Upper lobe of left lung (tissue), 6 donors: ENCODE results near the gene CPEB4. TPM values are rescaled to one million over a fixed set of nuclear protein-coding genes. Genes with fewer than 3 reads are reported as not detected.

Experiments used
- ATAC-seq, 2 donors: fragments of 200-7000 bp; cut with Tn5 transposase; one replicate each; pipeline ENCODE4 v1.9.1; 2022; ENCODE audit warnings: mild to moderate bottlenecking in 2 of 2, moderate library complexity in 2 of 2; ENCODE audit not compliant: low FRiP score in 2 of 2
- DNase-seq, 2 donors: peaks; one replicate each; pipeline ENCODE4 v3.0.0-alpha.2; 2019 to 2020
- H3K27ac ChIP-seq, 4 donors: fragments of 200-600 bp; sonication (generic); one replicate each; pipeline ENCODE4 v1.5.1; 2016 to 2019
- H3K27me3 ChIP-seq, 4 donors: fragments of 200-600 bp; sonication (generic); one replicate each; pipeline ENCODE4 v1.5.1; 2017 to 2019
- H3K36me3 ChIP-seq, 4 donors: fragments of 200-600 bp; sonication (generic); one replicate each; pipeline ENCODE4 v1.5.1; 2016 to 2019
- H3K4me1 ChIP-seq, 4 donors: fragments of 200-600 bp; sonication (generic); one replicate each; pipeline ENCODE4 v1.5.1; 2018 to 2019
- H3K4me3 ChIP-seq, 4 donors: fragments of 200-600 bp; sonication (generic); one replicate each; pipeline ENCODE4 v1.5.1; 2017 to 2019; ENCODE audit warnings: mild to moderate bottlenecking in 2 of 4, moderate library complexity in 1 of 4
- H3K9me3 ChIP-seq, 4 donors: fragments of 200-600 bp; sonication (generic); one replicate each; pipeline ENCODE4 v1.5.1; 2018 to 2019
- EP300 ChIP-seq, 4 donors: sonication (generic); formaldehyde crosslinking; IDR thresholded peaks; one replicate each; pipeline ENCODE4 v1.5.1; 2017; ENCODE audit warnings: antibody characterized with exemption in 4 of 4, control low read depth in 2 of 4
- POLR2A ChIP-seq, 4 donors: fragments of 450-650 bp; IDR thresholded peaks; one replicate each; pipeline ENCODE4 v1.5.1; 2016 to 2017; ENCODE audit warnings: antibody characterized with exemption in 4 of 4, mild to moderate bottlenecking in 2 of 4
- POLR2AphosphoS5 ChIP-seq, 2 donors: sonication (generic); formaldehyde crosslinking; IDR thresholded peaks; one replicate each; pipeline ENCODE4 v1.5.1; 2017; ENCODE audit warnings: antibody characterized with exemption in 2 of 2
- WGBS, 2 donors: methylation state at CpG; one replicate each; pipeline ENCODE4 v1.1.5; 2017 to 2018; 5-methylcytosine and 5-hydroxymethylcytosine counted together
- total RNA-seq, 6 donors: library from RNA; depleted of rRNA in 4 of 6; stranded (reverse); fragments of >200 nt in 4 of 6; gene quantifications; one replicate each; pipeline versions ENCODE4 v1.1.0 to v1.2.1, GENCODE V29; 2016 to 2021
- TF ChIP-seq, protein P1 (sequence below), 6 experiments: fragments of 450-650 bp in 4 of 6; fragments of 200-600 bp in 2 of 6; sonication (generic) in 2 of 6; IDR thresholded peaks; one replicate each; pipeline ENCODE4 v1.5.1; 2016 to 2019; ENCODE audit warnings: antibody characterized with exemption in 6 of 6
- donor health status: DM: no; HTN: no; CAD: no; lungs with moderate emphysema.
- donor health status: DM: no; HTN: yes; CAD: no; lungs with severe emphysema.

CPEB4 gene
- total RNA-seq, 6 donors from 2014 or later, result 52.6 to 96.4 (median 62.0) TPM

DNA sequence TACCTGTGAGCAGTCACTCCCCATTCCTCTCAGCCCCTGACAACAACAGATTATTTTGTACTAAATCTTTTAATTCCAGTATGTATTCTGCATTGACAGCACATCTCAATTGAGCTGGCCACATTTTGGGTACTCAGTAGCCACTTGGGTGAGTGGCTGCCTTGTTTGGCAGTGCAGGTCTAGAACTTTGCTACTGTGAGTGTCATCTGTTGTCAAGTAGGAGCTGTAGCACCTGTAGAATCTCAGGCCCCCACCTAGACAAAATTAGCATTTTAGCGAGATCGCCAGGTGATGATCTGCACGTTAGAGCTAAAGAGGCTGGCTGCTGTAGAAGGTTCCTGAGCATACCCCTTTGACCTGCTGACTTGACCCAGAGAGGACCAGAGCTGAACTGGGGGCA lies 44.4 kb upstream of the CPEB4 start:
- ATAC-seq, result no peak
- no peaks in the 10 kb centered on the region for H3K4me1 ChIP-seq
- no peaks in the 10 kb centered on the region for H3K27me3 ChIP-seq
- no peak for DNase-seq
- H3K4me3 ChIP-seq, result no peak overlapping the region
- H3K27ac ChIP-seq, result no peak overlapping the region
- no peak for TF ChIP-seq EP300 (IDR thresholded peaks at IDR 0.05)
- WGBS, 2 donors, result 83 to 93% methylated on average over 3 of the region's 3 CpGs
- H3K9me3 ChIP-seq, result peaks cover 0 to 4% (median 1%) of the 10 kb centered on the region in 4 donors
- H3K36me3 ChIP-seq, result no peaks in the 10 kb centered on the region

DNA sequence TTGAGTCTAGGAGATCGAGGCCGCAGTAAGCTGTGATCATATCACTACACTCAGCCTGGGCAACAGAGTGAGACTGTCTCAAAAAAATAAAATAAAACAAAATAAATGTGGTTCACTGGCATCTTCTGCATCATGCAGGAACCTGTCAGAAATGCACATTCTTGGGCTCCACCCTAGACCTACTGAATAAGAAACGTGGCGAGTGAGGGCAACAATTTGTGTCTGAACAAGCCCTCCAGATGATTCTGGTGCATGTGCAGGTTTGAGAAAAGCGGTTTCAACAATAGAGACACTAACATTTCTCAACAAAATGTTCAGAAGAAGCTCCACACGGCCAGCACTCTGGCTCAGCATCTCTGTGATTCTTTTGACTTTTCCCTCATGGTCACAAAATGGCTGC lies 42.8 kb upstream of the CPEB4 start:
- peaks cover 0 to 10% (median 6%) of the 10 kb centered on the region in 4 donors for H3K9me3 ChIP-seq
- no peaks in the 10 kb centered on the region for H3K27me3 ChIP-seq
- no peaks in the 10 kb centered on the region for H3K4me1 ChIP-seq
- H3K4me3 ChIP-seq, result no peak overlapping the region
- WGBS, 2 donors, result 93 to 95% methylated on average over 6 of the region's 6 CpGs
- no peak overlapping the region for H3K27ac ChIP-seq
- ATAC-seq (no peak), DNase-seq (no peak)
- H3K36me3 ChIP-seq, result no peaks in the 10 kb centered on the region
- TF ChIP-seq EP300 (IDR thresholded peaks at IDR 0.05) (no peak), POLR2AphosphoS5 (IDR thresholded peaks at IDR 0.05) (no peak), POLR2A (IDR thresholded peaks at IDR 0.05) (no peak)
- TF ChIP-seq, protein P1, sequence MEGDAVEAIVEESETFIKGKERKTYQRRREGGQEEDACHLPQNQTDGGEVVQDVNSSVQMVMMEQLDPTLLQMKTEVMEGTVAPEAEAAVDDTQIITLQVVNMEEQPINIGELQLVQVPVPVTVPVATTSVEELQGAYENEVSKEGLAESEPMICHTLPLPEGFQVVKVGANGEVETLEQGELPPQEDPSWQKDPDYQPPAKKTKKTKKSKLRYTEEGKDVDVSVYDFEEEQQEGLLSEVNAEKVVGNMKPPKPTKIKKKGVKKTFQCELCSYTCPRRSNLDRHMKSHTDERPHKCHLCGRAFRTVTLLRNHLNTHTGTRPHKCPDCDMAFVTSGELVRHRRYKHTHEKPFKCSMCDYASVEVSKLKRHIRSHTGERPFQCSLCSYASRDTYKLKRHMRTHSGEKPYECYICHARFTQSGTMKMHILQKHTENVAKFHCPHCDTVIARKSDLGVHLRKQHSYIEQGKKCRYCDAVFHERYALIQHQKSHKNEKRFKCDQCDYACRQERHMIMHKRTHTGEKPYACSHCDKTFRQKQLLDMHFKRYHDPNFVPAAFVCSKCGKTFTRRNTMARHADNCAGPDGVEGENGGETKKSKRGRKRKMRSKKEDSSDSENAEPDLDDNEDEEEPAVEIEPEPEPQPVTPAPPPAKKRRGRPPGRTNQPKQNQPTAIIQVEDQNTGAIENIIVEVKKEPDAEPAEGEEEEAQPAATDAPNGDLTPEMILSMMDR (IDR thresholded peaks at IDR 0.05), result no peak

DNA sequence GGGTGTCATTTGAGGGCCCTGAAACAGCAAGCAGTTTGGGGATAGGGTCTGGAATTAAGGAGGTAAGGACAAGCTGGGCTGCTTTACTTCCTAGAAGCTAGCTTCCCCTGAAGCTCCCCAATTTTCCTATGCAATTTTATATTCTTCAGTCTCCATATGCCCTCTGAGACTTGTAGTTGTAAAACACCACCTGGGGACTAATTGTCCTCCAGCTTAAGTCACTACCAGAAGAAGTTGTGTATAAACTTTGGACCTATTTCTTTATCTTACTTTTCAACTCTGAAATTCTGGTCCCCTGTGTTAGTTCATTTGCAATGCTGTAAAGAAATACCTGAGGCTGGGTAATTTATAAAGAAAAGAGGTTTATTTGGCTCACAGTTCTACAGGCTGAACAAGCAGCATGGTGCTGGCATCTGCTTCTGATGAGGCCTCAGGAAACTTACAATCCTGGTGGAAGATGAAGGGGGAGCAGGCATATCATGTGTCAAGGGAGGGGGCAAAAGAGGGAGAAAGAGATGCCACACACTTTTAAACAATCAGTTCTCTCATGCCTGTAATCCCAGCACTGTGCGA lies 41.1 kb upstream of the CPEB4 start:
- no peaks in the 10 kb centered on the region for H3K4me1 ChIP-seq
- no peak overlapping the region for H3K4me3 ChIP-seq
- H3K27me3 ChIP-seq, result no peaks in the 10 kb centered on the region
- H3K27ac ChIP-seq, result no peak overlapping the region
- no peaks in the 10 kb centered on the region for H3K36me3 ChIP-seq
- 53 to 100% methylated on average over 1 of the region's 1 CpG for WGBS, 2 donors
- ATAC-seq (no peak), DNase-seq (no peak)
- peaks cover 0 to 10% (median 6%) of the 10 kb centered on the region in 4 donors for H3K9me3 ChIP-seq
- TF ChIP-seq POLR2AphosphoS5 (IDR thresholded peaks at IDR 0.05), result no peak
- TF ChIP-seq, protein P1 (IDR thresholded peaks at IDR 0.05), result no peak

DNA sequence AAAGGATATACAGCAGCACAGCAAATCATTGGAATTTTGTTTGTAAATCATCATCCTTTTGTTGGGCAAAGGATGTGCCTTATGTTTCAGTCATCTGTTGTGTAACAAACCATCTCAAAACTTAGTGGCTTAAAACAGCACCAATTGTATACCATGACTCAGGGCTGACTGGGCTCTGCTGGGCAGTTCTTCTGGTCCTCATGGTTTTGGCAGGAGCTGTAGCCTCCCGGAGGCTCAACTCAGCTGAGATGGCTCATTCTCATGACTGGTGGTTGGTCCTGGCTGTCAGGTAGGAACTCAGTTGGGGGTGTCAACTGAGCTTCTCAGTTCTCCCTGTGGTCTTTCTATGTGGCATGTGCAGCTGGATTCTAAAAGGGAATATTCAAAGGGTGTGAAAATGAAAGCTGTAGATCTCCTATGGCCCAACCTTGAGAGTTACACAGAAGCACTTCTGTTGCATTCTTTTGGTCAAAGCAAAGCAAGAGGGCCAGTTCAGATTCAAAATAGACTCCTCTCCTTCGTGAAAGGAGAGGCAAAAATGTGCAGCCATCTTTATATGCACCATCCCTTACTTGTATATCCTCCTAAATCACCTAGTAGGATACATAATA lies 39.1 kb upstream of the CPEB4 start:
- Histone ChIP-seq H3K36me3 (no peaks in the 10 kb centered on the region), H3K27ac (no peak overlapping the region), H3K9me3 (peaks cover 0 to 10% (median 6%) of the 10 kb centered on the region in 4 donors), H3K27me3 (no peaks in the 10 kb centered on the region), H3K4me1 (no peaks in the 10 kb centered on the region), H3K4me3 (no peak overlapping the region)
- 68 to 90% methylated on average over 2 of the region's 2 CpGs for WGBS, 2 donors
- no peak for ATAC-seq
- DNase-seq, result no peak
- TF ChIP-seq POLR2A (IDR thresholded peaks at IDR 0.05) (no peak), POLR2AphosphoS5 (IDR thresholded peaks at IDR 0.05) (no peak)

DNA sequence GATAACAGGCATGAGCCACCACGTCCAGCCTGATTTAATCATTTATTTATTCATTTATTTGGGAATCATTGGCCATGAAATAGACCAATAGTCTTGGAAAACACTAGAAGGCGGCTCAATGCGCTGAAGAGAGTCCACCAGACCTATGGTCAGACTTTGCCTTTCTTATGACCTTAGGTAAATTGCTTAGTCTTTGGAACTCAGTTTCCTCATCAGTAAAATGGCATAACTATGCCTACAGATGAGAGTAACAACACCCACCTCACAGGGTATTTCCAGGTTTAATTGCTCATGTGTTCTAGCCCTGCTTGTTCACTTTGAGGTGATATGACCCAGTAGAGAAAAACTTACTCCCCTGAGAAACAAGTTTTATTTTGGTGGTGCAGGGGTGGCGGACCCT lies 38.2 kb upstream of the CPEB4 start:
- no peak overlapping the region for H3K4me3 ChIP-seq
- no peaks in the 10 kb centered on the region for H3K27me3 ChIP-seq
- H3K36me3 ChIP-seq, result no peaks in the 10 kb centered on the region
- TF ChIP-seq EP300 (IDR thresholded peaks at IDR 0.05) (no peak), POLR2AphosphoS5 (IDR thresholded peaks at IDR 0.05) (no peak), POLR2A (IDR thresholded peaks at IDR 0.05) (no peak)
- TF ChIP-seq, protein P1 (IDR thresholded peaks at IDR 0.05), result no peak
- 91 to 93% methylated on average over 4 of the region's 4 CpGs for WGBS, 2 donors
- ATAC-seq, result no peak
- no peak for DNase-seq
- H3K9me3 ChIP-seq, result peaks cover 0 to 10% (median 6%) of the 10 kb centered on the region in 4 donors
- no peak overlapping the region for H3K27ac ChIP-seq
- no peaks in the 10 kb centered on the region for H3K4me1 ChIP-seq

DNA sequence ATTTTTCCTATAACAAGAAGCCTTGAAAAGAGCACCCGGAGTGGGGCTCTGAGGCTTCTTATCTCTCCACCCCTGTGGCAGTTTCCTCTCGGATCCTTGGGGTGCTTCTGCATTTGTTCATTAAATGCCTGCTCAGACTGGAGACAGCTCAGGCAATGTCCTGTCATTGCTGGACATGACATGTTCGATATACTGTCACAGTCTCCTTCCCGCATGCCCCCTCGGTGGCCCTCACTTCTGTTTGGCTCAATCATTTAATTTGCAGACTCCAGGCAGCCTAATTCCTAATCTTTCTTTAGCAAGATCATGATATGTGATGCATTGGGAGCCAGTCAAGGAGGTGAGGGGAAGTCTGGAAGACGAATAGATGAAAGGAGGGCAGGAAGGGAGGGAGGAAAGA lies 37.5 kb upstream of the CPEB4 start:
- Histone ChIP-seq H3K27me3 (no peaks in the 10 kb centered on the region), H3K9me3 (peaks cover 0 to 10% (median 6%) of the 10 kb centered on the region in 4 donors), H3K36me3 (no peaks in the 10 kb centered on the region), H3K4me3 (no peak overlapping the region), H3K27ac (no peak overlapping the region), H3K4me1 (no peaks in the 10 kb centered on the region)
- ATAC-seq, result no peak
- WGBS, 2 donors, result 65 to 68% methylated on average over 6 of the region's 6 CpGs
- no peak for TF ChIP-seq POLR2A (IDR thresholded peaks at IDR 0.05)
- no peak for TF ChIP-seq EP300 (IDR thresholded peaks at IDR 0.05)
- TF ChIP-seq, protein P1 (IDR thresholded peaks at IDR 0.05), result no peak
- TF ChIP-seq POLR2AphosphoS5 (IDR thresholded peaks at IDR 0.05), result no peak
- no peak for DNase-seq
